T1000 (cell line): ENCODE data around the gene LYST.
"Not testable (repeated sequence)": the region's sequence is repeated elsewhere in the genome, so short reads cannot be mapped to it uniquely, and the experiment has no call there.

ENCODE experiments used
- DNase-seq: peaks from one replicate; lab custom pipeline; 2025; ENCODE audit warnings: mixed read lengths; lab: John Stamatoyannopoulos, UW

Gene LYST

GRCh38 chr1:235659186-235659771 is 207.4 kb downstream of the LYST start:
- no peak for DNase-seq

GRCh38 chr1:235657747-235658526 is 208.8 kb downstream of the LYST start:
- DNase-seq = no peak

GRCh38 chr1:235657269-235657668 is 209.4 kb downstream of the LYST start:
- no peak for DNase-seq

GRCh38 chr1:235652364-235652763 is 214.3 kb downstream of the LYST start:
- DNase-seq = no peak

GRCh38 chr1:235651170-235651806 is 215.4 kb downstream of the LYST start:
- DNase-seq = no peak

- DNase-seq = no peak
Measured at GRCh38 chr1:235650341-235651169, 216.2 kb downstream of the LYST start.

- DNase-seq = no peak
Measured at GRCh38 chr1:235649368-235650163, 217.1 kb downstream of the LYST start, which contains the start of gene GNG4. TSS of gene GNG4 (minus strand) at chr1:235649784. CDS start at chr1:235583838, 65,946 bp downstream.

GRCh38 chr1:235648954-235649367 is 217.7 kb downstream of the LYST start:
- peak; percentile 61 for DNase-seq

- no peak for DNase-seq
Measured at GRCh38 chr1:235648407-235648907, 218.2 kb downstream of the LYST start.

GRCh38 chr1:235647537-235647936 is 219.2 kb downstream of the LYST start:
- not testable (repeated sequence) for DNase-seq

- DNase-seq = no peak
Measured at GRCh38 chr1:235646463-235646862, 220.2 kb downstream of the LYST start.

- DNase-seq = no peak
Measured at GRCh38 chr1:235644693-235645305, 221.9 kb downstream of the LYST start.

- no peak for DNase-seq
Measured at GRCh38 chr1:235643837-235644692, 222.6 kb downstream of the LYST start.

GRCh38 chr1:235642943-235643371 is 223.7 kb downstream of the LYST start:
- DNase-seq = no peak

- DNase-seq = no peak
Measured at GRCh38 chr1:235642011-235642942, 224.4 kb downstream of the LYST start.

GRCh38 chr1:235640580-235640979 is 226.1 kb downstream of the LYST start:
- no peak for DNase-seq

- DNase-seq = no peak
Measured at GRCh38 chr1:235639226-235640205, 227.2 kb downstream of the LYST start.
